UCSD-AML1 (cell line): Measurements from ENCODE around the gene AGAP1.
A peak's percentile ranks its signal among the peaks of the same experiment; 100 is the strongest.

Source experiments
- DNase-seq: peaks from one replicate; lab custom pipeline; 2025; ENCODE audit not compliant: unreplicated experiment; lab: John Stamatoyannopoulos, UW

AGAP1 gene

DNA sequence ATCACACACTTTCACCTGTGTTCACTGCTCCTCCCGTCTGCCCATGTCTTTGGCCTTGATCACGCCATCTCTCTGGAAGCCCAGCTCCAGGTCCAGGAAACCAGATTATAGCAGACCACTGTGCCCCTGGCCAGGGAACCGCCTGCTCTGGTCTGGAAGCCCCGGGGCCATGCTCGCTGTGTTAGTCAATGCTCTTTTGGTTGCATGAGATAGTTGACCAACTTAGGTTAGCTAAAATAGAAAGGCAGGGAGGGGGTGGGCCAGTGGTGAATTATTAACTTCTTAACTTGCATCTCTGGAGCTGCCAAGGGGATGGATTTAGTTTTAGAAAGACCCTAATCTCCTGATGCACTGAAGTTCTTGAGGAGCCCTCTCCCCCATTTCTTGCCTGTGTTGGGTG is 232.7 kb downstream of the AGAP1 start:
- DNase-seq = no peak

DNA sequence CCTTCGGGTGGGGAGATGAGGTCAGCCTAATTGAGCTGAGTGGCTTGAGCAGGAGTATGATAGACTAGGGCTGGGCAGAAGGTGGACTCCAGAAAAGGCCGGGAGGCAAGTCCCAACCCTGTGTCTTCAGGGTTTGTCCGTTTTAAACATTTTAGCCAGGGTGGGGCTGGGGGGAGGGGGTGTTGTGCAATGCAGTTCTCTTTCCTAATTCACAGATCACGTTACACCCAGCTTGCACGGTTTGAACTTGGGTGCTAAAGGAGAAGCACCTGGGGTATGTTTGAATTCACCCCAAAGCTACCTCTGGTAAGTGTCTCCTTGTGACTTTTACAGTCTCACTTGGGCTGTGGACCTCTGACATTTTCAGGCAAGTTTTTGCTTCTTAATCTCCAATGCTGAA is 233.3 kb downstream of the AGAP1 start:
- no peak for DNase-seq

DNA sequence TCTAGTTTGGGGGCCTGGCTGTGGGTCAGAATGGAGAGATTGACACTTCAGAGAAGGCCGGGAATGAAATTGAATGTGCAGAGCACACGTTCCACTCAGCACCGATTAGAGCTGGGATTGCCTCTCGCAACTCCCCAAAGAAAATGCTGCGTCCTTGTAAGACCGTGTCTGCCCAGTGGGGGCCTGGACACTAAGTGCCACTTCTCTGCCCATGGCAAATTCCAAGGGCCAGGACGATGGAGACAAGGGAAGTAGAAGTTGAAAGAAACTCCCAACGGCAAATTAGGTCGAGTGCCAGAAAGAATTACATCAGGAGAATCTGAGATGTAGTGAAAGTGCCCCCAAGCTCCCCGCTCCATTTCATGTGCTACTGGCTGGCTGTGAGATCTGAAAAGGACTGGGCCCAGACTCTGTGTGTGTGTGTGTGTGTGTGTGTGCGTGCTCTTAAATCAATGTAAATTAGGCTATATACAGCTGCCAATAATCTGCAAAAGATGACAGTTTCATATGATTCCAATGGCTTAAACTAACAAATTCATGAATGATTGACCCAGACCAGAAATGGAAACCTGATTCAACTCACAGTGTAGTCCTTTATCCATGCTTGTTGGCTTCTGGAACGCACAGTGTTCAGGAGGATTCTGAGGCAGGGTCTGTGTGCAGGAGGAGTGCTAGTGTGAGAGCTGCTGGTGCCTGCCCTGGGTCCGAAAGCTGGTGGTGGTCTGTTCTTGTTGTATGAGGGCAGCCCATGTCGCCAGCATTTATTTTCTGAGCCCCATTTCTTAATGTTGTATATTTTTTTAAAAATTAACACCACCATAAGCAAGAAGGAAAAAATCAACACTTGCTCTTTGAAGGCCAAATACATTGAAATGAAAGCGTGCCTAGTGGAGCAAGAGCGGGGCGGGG is 234.3 kb downstream of the AGAP1 start:
- no peak for DNase-seq

DNA sequence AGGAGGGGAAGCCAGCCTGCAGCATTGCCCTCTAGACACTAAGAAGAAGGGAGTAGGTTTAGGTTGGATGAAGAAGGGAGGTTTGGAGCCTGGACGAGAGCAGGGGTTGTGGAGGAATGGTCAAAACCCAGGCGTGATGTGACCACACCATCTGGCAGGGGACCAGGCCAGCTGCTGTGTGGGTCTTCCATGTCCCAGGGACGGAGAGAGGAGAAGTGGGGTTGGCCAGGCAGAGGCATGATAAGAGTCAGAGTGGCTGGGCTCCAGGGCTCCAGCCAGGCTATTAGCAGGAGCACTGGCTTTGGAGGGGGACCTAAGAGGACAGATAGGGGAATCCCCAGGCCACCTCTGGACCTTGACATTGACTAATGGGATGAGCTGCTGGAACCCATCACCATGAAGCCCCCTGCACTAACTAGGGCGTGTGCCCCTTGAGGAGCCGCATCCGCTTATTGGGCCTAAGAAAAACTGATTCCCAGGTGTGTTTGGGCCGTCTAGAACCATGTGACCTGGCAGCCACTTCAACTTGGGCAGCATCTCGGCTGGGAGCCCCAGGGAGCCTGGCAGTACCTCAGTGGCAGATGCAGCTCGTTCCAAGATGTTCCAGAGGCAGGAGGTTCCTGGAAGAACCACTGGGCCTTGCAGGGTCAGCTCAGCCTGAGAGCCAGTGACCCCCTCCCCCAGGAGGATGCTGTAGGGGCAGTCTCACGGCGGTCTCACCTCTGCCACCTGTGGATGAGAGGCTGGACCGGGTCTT is 235.1 kb downstream of the AGAP1 start:
- DNase-seq = no peak

DNA sequence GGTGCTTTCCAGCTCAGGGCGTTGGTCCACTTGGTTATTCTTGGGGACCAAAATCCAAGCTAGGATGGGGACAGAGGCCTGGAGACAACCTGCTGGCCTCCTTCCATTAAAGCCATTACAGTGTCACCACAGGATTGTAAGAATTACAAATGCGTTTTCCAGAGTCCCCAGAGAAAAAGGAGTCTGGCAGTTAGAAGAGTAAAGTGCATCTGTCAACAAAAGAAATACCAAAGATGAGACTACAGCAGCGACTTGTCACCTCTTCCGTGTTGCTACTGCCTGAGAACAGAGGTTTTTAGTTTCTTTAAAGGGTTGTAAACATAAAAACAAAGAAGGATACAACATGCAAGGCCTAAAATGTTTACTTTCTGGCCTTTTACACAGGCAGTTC is 235.7 kb downstream of the AGAP1 start:
- no peak for DNase-seq

DNA sequence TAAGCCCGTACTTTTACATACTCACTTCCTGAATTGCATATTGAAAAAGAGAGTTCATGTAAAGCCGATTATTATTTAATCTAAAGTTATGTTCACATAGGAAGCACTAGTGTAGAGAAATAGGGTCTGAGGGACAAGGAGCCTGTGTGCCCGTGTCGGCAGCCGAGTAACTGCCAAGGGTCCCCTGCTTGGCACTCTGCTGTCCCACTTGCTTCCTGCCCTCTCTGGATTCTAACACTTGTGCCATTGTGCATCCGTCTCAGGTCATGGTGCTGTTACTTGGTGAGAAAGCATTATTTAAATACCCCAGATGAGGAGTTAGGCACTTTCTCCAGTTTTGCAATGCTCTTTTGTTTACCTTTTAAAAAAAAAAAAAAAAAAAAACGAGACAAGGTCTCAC is 236.3 kb downstream of the AGAP1 start:
- DNase-seq = no peak

DNA sequence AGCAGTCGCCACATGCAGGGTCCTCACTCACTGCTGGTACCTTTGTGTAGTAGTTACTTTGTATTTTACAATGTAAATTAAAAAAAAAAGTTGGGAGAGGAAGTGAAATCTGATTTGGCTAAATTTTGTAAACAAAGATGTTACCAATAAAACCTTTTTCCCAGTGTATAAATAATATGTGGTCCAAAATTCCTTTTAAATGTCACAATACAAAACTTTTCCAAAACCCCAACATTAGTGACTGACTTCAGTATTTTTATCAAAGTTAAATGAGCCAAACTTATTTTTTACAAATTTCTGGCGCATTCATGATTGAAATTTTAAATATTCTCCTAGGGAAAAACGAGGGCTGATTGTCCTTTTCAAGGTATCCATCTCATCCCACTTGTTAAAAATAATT is 239.9 kb downstream of the AGAP1 start:
- no peak for DNase-seq

DNA sequence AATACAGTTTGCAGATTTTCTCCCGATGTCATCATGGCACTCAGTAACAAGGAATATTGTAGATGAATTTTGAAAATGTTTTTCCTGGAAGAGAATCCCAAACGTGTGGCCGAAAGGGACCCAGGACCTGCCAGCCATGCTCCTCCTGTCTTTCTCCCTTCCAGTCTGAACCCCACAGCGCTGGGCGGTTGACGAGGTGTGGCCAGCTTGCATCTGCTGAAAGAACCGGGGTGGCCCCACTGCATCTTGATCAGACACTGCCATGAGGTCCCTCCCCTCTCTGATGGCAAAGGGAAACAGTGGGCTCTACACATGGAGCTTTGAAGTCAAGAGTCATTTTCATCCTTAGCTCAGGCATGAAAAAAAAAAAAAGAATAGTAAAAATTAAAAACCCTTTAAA is 240.3 kb downstream of the AGAP1 start:
- no peak for DNase-seq

DNA sequence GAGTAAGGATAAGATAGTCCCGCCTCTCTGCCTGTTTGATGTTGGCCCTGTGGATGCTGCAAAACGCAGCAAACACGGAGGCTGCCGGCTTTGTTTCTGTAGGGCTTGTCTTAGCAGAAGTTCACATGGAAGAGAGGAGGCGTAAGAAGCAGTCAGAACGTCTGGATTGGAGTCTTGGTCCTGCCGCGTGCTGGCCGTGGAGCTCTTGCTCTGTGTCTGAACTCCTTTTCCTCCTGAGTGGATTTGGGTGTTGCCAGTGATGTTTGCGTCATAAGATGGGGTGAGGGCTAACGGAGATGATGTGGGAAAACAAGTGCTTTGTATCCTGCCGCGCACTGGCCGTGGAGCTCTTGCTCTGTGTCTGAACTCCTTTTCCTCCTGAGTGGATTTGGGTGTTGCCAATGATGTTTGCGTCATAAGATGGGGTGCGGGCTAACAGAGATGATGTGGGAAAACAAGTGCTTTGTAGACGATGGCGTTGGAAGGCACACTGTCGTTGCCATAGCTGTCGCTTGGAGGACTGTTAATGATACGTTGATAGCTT is 240.9 kb downstream of the AGAP1 start:
- no peak for DNase-seq

DNA sequence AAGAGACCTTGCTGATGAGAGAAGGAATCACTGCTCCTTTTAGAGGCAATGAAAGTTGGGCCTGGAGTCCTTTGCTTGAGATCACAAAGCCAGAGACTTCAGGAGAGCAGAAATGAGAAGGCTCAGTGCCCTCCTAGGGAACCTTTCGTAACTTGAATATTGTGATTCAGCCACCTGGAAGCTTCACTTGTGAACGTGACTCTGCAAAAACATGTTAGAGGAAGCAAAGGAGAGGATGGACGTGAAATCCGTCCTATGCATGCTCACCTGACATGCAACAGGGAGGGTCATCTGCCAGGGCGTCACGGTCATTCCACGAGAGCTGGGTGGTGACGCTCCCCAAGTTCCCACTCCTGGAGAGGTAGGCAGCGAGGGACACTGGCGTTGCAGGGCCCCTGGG is 243.6 kb downstream of the AGAP1 start:
- no peak for DNase-seq

DNA sequence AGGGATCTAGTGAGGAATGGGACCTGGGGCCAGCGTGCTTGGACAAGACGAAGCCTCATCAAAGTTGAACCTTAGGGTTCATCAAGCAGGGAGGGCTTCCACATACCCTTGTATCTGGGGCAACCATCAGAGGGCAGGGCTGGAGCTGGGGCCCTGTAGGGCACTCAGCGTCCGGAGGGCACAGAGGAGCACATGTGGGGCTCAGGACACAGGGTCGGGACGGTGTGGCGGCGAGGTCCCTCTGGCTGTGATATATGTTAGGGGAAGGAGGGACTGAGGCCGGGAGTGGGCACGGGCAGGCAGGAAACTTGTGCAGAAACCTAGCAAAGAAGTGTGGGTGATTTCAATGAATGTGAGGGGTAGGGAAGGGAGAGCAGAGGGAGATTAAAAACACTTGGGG is 244.0 kb downstream of the AGAP1 start:
- DNase-seq = no peak

DNA sequence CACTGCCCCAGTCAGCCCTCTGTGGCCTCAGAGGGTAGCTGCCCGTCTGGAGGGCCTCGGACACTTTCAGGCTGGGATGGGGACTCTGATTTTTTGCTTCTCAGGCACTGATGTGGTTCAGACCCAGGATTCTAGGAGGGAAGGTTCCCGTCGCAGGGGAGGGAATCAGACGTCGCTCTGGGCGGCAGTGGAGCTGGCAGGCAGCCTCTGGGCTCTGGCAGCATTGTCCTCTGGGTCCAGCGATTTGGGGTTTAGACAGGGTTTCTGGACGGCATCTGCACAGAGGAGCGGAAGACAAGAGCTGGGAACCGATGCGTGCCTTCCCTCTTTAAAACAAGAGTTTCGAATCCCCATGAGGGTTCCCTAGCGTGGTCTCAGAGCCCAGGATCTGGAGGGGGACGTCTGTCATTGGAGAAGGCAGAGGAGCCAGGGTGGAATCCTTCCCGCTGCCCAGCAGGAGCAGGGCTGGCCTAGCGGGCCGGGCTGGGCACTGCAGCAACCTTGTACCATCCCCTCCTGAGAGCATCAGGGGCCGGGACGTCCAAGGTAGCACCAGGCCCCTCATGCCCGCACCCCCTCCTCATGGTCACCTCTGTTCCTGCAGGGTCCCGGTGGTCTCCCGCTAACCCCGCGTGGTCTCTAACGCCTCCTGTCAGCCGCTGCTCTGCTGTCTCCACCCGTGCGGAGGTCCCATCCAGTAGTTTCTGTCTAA is 246.0 kb downstream of the AGAP1 start:
- no peak for DNase-seq

DNA sequence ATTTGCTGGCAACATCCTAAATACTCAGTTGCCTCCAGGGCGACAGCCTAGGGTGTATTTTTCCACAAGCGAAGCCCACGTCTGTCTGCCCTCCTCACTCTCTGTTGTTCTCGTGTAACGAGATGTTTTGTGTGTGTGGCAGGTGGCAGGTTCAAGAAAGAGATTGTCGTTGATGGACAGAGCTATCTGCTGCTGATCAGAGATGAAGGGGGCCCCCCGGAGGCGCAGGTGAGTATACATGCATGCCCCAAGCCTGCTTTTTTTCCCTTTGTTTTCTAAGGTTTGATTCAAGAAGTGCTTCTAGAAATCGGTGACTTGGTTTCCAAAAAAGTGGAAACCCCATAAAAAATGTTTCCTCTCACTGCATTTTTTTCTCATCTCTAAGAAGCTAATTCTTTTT is 247.0 kb downstream of the AGAP1 start:
- DNase-seq = no peak

DNA sequence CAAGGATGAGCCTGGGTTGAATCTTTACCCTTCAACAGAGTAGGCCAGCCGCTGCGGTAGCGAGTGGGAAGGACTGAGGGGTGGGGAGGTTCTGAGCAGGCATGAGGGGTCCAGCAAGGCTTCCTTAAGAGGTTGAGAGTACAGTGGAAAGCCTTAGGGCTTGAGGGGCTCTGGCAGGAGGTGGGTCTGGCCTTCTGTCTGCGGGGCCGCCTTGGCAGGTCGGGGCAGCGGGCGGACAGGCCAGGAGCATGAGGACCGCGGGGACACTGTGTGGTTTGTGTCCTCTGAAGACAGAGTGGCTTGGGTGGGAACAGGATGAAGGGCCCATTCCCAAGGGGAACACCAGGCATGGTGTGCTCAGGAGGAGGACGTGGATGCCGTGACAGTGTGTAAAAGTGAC is 250.3 kb downstream of the AGAP1 start:
- DNase-seq = no peak

DNA sequence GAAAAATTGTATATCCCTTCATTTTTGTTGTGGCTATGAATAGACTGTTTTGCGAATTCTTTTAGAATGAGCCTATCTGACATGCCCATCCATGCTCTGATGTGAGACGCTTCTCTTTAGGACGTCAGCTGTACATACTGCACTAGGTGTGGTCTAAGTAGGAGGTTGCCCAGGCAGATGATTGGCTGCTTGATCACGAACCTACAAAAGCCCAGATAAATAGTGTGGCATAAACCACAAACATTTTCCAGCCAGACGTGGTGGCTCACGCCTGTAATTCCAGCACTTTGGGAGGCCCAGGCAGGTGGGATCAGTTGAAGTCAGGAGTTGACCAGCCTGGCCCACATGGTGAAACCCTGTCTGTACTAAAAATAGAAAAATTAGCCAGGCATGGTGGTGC is 251.8 kb downstream of the AGAP1 start:
- DNase-seq = no peak

DNA sequence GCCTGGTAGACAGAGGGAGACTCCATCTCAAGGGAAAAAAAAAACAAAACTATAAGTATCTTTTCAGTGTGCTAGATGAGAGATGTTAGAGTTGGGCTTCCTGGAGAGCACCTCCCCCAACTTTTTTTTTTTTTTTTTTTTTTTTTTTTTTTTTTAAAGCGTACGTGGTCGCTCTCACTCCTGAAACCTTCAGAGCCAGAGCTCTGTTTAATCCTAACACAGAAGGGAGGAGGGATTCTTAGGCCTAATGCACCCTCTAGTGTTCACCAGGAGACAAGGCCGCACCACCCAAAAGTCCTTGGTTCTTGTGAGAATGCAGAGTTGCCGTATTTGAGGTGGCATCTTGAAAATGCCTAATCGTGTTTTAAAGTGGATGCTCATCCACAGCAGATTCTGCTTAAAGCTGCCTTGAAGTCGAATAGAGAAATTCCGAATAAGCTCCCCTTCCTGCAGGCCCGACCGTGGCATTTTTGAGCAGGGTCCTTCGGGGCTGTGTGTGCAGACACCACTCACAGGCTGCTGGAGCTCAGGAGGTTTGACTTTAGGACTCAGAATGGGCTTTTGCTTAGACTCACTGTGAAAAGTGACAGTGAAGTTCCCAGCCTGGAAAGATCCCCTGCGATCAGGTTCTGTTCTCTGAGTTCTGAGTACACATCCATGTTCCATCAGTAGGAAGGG is 252.6 kb downstream of the AGAP1 start:
- peak; percentile 27 for DNase-seq

DNA sequence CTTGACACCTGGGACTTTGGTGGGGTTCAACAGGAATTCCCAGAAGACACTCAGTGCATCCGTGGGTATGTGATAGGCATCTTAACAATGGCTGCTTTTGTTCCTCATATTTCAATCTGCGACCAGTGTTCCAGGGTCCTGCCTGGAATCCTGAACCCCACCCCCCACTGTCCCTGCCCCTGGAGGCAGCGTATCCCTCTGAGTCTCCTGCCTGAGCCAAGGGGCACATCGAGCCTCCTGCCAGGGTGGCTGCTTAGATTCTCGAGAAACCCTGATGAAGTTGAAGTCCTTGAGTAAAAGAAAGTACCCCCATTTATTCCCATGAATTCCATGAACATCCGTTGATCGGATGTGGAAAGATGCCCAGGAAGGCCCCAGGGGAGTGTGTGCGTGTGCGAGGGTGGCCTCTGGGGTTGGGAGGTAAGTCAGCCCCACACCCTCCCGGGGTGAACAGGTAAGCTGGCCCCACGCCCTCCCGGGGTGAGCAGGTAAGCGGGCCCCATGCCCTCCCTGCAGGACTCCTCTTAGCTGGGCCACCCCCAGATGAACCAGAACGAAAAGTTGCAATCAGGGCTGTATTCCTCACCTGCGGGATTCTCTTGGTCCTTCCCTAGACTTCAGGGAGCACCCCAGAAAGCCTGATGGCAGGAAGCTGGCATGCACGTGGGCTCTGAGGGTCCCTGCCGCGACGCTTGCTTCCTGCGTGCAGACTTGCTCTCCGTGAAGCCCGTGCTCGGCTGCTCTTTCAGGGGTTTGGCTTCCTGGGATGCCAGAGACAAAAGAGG is 253.3 kb downstream of the AGAP1 start:
- DNase-seq = no peak

DNA sequence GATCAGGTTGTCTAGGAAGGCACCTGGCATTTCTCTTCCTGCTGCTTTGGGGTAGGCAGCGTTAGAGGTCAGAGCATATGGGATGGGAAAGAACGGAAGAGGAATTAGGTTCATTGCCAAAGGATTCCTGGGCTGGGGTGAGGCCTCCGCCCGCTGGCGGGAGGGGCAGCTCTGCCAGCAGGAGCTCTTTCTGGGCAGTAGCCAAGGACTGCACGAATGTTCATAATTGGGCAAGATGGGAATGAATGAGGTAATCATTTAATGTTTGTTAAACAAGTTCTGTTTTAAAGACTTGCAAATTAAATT is 253.9 kb downstream of the AGAP1 start:
- DNase-seq = no peak

DNA sequence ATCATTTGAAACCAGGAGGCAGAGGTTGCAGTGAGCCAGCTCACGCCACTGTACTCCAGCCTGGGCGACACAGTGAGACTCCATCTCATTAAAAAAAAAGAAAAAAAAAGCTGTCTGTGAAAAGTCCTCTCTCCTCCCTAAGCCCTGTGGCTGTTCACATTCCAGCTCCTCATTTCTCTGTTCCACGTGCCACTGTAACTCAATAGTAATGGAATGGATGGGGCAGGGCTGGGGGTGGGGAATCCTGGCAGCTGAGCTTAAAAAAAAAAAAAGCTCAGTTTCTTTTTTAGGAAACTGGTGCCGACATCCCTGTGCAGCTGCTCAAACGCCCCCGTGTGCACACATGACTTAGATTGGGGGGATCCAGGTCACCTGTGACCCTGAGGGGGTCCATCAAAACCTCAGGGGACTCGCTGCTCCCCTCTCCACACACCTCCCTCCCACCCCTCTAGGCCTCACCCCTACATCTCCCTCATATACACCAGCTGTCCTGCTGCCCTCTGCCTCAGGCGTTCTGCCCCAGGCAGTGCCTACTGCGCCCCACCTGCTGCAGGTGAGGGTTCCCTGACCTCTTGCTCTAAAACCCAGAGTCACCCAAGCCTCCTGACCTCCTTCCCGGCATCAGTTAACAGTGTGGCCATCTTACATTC is 255.4 kb downstream of the AGAP1 start:
- DNase-seq = no peak

DNA sequence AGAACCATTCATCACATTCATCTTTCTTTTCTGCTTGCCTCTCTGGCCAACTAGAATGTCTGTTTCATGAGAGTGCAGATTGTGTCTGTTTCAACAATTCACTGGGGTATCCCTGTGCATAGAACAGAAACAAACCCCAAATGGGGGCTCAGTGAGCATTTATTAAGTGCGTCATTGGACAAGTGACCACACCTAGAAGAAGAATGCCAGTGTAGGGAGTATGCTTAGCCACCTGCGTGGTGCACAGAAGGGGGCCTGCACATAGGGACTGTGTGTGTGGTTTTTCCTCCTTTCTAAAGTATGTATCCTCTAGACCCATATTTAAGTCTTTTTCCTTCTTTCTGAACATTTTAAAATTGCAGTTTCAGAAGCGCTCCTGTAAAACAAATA is 255.9 kb downstream of the AGAP1 start:
- DNase-seq = no peak
